Inflammatory macrophage (primary cell): ENCODE results near the gene BCAS3.
"Not testable (repeated sequence)": the region's sequence is repeated elsewhere in the genome, so short reads cannot be mapped to it uniquely, and the experiment has no call there.

Source experiments
- DNase-seq, 2 donors: peaks; one replicate each; pipeline ENCODE4 v3.0.0-alpha.2; 2020 to 2022

The BCAS3 gene

GRCh38 chr17:61010661-61011170 is 333.1 kb downstream of the BCAS3 start:
- no peak for DNase-seq

GRCh38 chr17:61011251-61011650 is 333.6 kb downstream of the BCAS3 start:
- DNase-seq, result no peak

GRCh38 chr17:61015966-61016365 is 338.3 kb downstream of the BCAS3 start:
- DNase-seq, result no peak

- no peak for DNase-seq
Measured at GRCh38 chr17:61017317-61018006, 339.8 kb downstream of the BCAS3 start.

- no peak for DNase-seq
Measured at GRCh38 chr17:61018938-61019337, 341.3 kb downstream of the BCAS3 start.

GRCh38 chr17:61023996-61024395 is 346.3 kb downstream of the BCAS3 start:
- no peak for DNase-seq

- DNase-seq, result no peak
Measured at GRCh38 chr17:61026818-61027217, 349.2 kb downstream of the BCAS3 start.

GRCh38 chr17:61029181-61029580 is 351.5 kb downstream of the BCAS3 start:
- DNase-seq, result no peak

- no peak for DNase-seq
Measured at GRCh38 chr17:61040666-61041065, 363.0 kb downstream of the BCAS3 start.

GRCh38 chr17:61042348-61042747 is 364.7 kb downstream of the BCAS3 start:
- DNase-seq, result not testable (repeated sequence)

GRCh38 chr17:61047515-61047914 is 369.9 kb downstream of the BCAS3 start:
- no peak for DNase-seq

- DNase-seq, result no peak
Measured at GRCh38 chr17:61048376-61049106, 370.9 kb downstream of the BCAS3 start.

- no peak for DNase-seq
Measured at GRCh38 chr17:61053469-61053868, 375.8 kb downstream of the BCAS3 start.

- DNase-seq, result no peak
Measured at GRCh38 chr17:61054436-61054835, 376.8 kb downstream of the BCAS3 start.

- DNase-seq, result no peak
Measured at GRCh38 chr17:61057257-61057656, 379.6 kb downstream of the BCAS3 start.

GRCh38 chr17:61058066-61058465 is 380.4 kb downstream of the BCAS3 start:
- DNase-seq, result no peak

- no peak for DNase-seq
Measured at GRCh38 chr17:61063528-61063927, 385.9 kb downstream of the BCAS3 start.

GRCh38 chr17:61064087-61064951 is 386.7 kb downstream of the BCAS3 start:
- DNase-seq, result no peak

GRCh38 chr17:61065263-61065773 is 387.7 kb downstream of the BCAS3 start:
- no peak for DNase-seq

GRCh38 chr17:61066062-61066461 is 388.4 kb downstream of the BCAS3 start:
- no peak for DNase-seq

- DNase-seq, result no peak
Measured at GRCh38 chr17:61070649-61071048, 393.0 kb downstream of the BCAS3 start.

GRCh38 chr17:61072648-61073047 is 395.0 kb downstream of the BCAS3 start:
- no peak for DNase-seq

GRCh38 chr17:61073131-61073530 is 395.5 kb downstream of the BCAS3 start:
- no peak for DNase-seq
